HL-60 (cell line): ENCODE results near the gene CFAP46.

ENCODE experiments used
- CTCF ChIP-seq: IDR thresholded peaks from one replicate; pipeline ENCODE4 v1.5.1; 2011; ENCODE audit warnings: low read length, control low read depth, inconsistent platforms; ENCODE audit not compliant: insufficient read depth
- GABPA ChIP-seq: IDR thresholded peaks from 2 replicates; pipeline ENCODE4 v1.6.1; 2012; ENCODE audit warnings: low read depth

GRCh38 chr10:132850246-132850645 is 92.1 kb downstream of the CFAP46 start:
- TF ChIP-seq CTCF (no peak), GABPA (no peak)
